Measurements from ENCODE around the gene ZNF775. TPM values are rescaled to one million over a fixed set of nuclear protein-coding genes. Genes with fewer than 3 reads are reported as not detected.

The ZNF775 gene
- total RNA-seq, 3 donors from 2014 or later = 10.9 to 11.8 (median 11.3) TPM

DNA sequence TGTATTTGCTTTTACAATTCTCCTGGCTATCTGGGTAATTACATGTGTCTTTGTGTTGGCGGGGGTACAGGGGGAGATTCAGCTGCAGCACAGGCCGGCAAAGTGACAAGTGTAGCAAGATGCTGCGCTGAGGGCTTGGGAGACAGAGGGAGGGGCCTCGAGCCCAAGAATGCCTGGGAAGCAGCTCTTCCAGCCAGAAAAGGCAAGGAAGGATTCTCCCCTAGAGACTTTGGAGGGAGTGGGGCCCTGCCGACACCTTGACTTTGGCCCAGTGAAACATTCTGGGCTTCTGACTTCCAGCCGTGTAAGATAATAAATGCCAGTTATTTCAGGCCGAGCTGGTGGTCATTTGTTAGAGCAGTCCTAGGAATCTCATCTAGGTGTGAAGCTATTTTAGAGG is 17.7 kb upstream of the ZNF775 start:
- Histone ChIP-seq H3K4me3 (no peak overlapping the region), H3K9me3 (no peaks in the 10 kb centered on the region), H3K36me3 (ENCODE audit: low read depth) (no peaks in the 10 kb centered on the region), H3K4me1 (ENCODE audit: low read depth) (peaks cover 6% of the 10 kb centered on the region)
- TF ChIP-seq, protein P1, sequence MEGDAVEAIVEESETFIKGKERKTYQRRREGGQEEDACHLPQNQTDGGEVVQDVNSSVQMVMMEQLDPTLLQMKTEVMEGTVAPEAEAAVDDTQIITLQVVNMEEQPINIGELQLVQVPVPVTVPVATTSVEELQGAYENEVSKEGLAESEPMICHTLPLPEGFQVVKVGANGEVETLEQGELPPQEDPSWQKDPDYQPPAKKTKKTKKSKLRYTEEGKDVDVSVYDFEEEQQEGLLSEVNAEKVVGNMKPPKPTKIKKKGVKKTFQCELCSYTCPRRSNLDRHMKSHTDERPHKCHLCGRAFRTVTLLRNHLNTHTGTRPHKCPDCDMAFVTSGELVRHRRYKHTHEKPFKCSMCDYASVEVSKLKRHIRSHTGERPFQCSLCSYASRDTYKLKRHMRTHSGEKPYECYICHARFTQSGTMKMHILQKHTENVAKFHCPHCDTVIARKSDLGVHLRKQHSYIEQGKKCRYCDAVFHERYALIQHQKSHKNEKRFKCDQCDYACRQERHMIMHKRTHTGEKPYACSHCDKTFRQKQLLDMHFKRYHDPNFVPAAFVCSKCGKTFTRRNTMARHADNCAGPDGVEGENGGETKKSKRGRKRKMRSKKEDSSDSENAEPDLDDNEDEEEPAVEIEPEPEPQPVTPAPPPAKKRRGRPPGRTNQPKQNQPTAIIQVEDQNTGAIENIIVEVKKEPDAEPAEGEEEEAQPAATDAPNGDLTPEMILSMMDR (IDR thresholded peaks at IDR 0.05) = no peak
- intact Hi-C loops (cut with DNase I, micrococcal nuclease) = no loop called here
- ATAC-seq (no peak), DNase-seq (no peak)

DNA sequence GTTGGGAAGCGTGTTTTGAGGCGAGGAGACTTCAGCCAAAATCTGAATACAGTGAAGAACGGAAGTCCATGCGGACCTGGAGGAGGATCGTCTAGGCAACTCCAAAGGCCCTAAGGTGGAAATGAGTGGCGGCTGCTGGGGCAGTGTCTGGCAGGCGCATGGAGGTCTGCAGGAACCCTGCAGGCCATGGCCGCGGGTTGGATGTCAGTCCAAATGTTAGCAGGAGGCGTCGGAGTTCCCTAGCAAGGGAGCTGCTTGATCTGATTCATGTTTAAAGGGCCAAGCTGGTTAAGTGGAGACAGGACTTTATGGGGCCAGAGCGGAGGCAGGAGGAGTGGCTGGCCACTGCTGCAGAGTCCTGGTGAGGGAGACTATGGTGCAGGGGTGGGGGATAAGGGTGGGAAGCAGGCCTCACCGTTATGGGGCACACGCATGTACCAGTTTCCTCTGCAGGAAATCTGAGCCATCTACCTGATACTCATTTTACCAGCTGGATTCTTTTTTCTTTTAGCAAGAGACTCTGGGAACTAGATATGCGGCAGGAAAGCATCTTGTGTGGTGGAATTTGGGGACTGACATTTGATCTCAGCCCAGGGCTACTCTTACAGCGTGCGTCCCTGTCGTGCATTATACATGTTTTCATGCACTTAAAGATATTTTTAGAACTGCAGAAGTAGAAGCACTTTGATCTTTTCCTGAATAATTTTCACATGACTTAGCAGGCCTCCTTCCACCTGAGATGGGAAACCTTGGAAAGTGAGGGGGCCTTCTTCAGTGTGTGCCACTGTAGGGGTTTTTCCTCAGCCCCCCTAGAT is 17.1 kb upstream of the ZNF775 start:
- H3K9me3 ChIP-seq = no peaks in the 10 kb centered on the region
- DNase-seq (no peak), ATAC-seq (no peak)
- peaks cover 2% of the 10 kb centered on the region for H3K4me1 ChIP-seq (ENCODE audit: low read depth)
- intact Hi-C loops (cut with DNase I, micrococcal nuclease) = no loop called here
- no peaks in the 10 kb centered on the region for H3K36me3 ChIP-seq (ENCODE audit: low read depth)
- TF ChIP-seq, protein P1 (IDR thresholded peaks at IDR 0.05) = no peak
- H3K4me3 ChIP-seq = no peak overlapping the region

DNA sequence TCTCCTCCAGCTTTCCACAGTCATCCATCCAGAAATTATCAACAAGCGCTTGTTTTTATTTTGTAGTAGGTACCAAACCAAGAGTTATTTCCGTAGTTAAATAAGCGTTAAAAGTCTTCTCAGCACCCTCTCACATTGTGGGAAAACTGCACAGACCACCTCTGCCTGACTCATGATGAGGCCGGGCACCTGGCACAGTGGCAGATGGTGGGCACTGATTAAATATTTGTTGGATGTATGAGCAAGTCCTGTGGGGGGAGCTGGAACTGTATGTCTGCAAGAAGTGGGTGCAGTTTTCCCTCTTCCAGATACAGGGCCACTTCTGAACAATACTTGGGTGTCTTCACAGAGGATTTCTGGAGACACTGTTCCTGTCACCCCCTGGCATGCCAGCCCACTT is 15.8 kb upstream of the ZNF775 start:
- intact Hi-C loops (cut with DNase I, micrococcal nuclease) = no loop called here
- peaks cover 6% of the 10 kb centered on the region for H3K4me1 ChIP-seq (ENCODE audit: low read depth)
- TF ChIP-seq, protein P1 (IDR thresholded peaks at IDR 0.05) = no peak
- H3K4me3 ChIP-seq = no peak overlapping the region
- no peaks in the 10 kb centered on the region for H3K36me3 ChIP-seq (ENCODE audit: low read depth)
- H3K9me3 ChIP-seq = no peaks in the 10 kb centered on the region
- ATAC-seq = no peak
- no peak for DNase-seq

DNA sequence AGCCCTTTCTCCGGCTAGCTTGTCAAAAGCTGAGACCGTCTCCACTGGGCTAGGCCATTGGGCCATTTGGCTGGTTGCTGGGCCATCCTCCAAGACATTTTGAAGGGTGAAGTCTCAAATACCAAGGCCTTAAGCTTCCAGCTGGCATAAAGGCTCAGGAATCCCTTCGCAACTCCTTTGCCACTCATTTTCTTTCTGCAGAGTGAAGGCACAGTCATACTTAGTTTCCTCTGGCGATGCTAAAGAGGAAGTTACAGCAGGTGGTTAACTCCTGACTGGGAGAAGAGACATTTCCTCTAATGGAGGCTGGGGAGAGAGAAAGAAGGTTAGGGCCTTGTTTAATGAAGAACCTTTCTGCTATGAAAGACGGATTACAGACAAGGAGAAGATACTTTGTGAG is 15.3 kb upstream of the ZNF775 start:
- Histone ChIP-seq H3K9me3 (no peaks in the 10 kb centered on the region), H3K4me1 (ENCODE audit: low read depth) (peaks cover 6% of the 10 kb centered on the region), H3K4me3 (no peak overlapping the region), H3K36me3 (ENCODE audit: low read depth) (no peaks in the 10 kb centered on the region)
- TF ChIP-seq, protein P1 (IDR thresholded peaks at IDR 0.05) = no peak
- ATAC-seq = no peak
- DNase-seq = no peak
- intact Hi-C loops (cut with DNase I, micrococcal nuclease) = no loop called here

DNA sequence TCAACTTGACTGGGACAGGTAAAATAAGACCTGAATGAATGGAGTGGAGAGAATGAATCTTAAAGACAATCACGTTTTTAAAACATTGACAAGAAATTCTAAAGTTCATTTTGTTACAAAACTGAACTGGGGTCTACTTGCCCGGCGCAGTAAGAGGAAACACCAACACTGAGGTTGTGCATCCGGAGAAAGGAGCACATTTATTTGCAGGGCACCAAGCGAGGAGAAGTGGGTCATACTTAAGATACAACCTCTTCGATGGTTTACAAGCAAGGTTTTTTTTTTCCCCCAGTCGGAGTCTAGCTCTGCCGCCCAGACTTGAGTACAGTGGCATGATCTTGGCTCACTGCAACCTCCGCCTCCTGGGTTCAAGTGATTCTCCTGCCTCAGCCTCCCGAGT is 13.9 kb upstream of the ZNF775 start:
- Histone ChIP-seq H3K36me3 (ENCODE audit: low read depth) (no peaks in the 10 kb centered on the region), H3K4me3 (no peak overlapping the region), H3K9me3 (no peaks in the 10 kb centered on the region), H3K4me1 (ENCODE audit: low read depth) (peaks cover 16% of the 10 kb centered on the region)
- intact Hi-C loops (cut with DNase I, micrococcal nuclease) = no loop called here
- no peak for DNase-seq
- ATAC-seq = no peak
- TF ChIP-seq, protein P1 (IDR thresholded peaks at IDR 0.05) = no peak
